ENCODE results near the gene ANGPTL7.
"Not testable (repeated sequence)": the region's sequence is repeated elsewhere in the genome, so short reads cannot be mapped to it uniquely, and the experiment has no call there.

The ANGPTL7 gene

DNA sequence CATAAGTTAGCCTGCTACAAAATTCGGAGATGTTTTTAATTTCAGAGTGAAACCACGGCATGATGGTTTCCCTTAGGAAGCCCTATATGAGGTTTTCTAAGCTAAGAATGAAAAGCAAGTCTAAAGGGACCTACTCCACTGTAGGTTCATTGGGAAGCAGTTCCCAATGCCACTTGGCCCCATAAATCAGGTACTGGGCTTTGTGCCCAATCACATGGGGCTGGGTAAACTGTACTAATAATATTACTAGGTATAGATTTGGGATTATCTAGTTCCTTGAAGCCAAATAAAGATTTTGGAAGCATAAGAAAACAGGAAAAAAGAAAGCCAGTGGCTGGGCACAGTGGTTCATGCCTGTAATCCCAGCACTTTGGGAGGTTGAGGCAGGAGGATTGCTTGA is 19.1 kb upstream of the ANGPTL7 start:
- DNase-seq = no peak

DNA sequence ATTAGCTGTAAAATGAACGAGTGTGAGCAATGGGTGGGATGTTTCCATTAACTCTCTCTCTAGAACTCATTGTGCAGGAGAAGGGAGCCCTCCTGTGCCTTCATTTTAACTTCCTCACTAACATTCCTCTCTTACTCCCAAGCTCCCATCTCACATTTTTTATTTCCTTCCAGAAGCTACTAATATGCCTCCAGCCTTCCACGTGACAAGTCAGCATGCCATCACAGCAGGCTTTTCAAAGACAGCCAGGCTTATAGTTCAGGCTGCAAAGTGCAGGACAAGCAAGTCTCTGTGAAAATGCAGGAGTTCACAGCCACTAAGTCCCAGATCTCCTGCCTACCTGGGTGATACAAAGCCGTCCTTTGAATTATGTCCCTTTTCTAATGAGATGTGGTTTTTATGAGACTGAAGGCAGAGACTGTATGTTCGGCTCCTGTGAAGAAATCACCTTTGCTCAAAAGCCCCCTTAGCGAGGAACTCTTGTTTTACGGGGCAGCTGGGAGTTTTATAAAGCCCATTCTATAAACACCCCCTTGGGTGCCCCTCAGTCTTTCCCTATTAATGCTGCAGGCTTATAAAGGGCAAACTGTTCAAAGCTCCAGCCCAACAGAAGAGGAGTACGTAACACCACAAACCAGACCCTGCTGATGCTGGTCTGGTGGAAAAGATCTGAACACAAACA is 14.8 kb upstream of the ANGPTL7 start:
- DNase-seq = no peak

DNA sequence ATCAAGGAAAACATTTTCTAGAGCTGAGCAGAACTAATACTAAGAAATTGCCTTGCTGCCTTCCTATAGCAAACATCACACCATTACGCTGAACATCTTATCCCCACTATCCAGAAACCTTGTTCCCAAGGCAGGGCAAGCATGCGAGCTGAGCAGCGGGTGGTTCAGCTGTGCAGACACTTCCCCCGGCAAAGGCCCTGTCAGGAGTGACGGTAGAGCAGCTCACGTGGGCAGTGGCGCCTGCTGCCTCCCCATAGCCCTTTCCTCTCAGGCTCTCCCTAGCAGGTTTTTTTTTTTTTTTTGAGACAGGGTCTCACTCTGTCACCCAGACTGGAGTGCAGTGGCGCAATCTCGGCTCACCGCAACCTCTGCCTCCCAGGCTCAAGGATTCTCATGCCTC is 13.7 kb upstream of the ANGPTL7 start:
- no peak for DNase-seq

DNA sequence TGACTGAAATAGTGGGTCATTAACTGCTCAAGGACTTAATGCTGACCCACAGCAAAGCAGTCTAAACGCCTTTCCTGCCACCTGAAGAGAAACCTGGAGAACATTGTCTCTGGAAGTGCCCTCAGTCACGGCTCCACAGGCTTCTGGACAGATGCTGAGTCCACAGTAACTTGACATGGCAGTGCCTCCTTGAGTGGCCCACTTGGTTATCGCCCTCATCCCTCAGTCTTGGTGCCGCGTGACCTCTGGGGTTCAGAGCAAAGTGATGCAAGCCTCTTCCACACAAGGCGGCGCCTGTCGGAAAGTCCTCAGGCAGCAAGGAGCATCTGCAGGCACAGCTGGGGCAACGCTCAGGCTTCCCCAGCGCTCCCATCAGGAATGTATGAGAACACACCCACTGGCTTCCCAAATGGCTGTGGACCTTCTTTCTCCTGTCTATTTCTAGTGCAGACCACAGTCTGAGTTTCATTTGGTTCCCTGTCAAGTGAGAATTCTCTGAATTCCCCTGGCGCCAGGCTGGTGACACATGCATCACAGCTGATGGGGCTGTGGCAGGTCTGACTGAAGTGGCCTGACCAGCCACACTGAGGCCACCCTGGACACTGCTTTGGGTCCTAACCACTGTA is 13.0 kb upstream of the ANGPTL7 start:
- no peak for DNase-seq

DNA sequence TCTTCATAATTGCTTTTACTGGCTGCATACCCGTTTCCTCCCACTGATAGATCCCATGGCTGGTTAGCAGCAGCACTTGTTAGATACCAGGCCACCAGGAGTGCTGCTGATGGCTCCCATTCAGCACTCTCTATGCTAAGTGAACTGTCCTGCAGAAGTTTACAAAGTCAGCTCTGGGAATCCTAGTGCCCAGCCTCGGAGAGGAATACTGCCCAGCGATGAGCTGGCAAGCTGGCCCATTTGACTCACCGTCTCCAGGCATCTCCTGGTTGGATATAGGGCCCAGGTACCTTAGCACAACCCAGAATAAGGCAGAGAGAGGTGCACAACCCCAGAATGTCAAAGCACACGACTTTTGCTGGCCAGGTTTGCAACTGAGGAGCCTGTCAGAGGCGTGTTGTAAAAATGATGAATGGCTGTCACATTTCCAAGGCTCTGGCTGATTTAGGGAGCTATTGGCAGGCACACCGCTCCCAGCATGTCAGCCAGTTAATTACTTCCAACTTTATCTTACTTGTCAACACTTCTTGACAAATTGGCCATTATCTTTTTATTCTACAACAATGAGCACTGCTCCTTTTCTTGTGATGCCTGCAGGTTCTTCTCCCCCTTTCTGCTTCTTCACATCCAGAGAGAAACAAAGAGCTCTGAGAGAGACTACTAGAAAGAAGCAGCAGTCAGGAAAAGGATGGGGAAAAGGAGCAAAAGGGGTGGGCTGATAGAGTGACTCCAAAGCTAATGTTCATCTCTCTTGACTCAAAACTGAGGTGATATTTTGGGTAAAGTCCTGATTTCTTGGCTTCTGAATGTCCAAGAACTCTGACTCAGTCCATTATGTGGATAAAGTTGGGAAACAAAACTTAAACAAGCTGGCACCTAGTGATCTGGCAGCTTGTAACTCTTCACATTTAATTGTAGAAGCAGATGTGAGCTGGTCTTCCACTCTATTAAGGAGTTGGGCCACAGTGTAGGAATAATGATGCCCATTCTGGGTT is 10.8 kb upstream of the ANGPTL7 start:
- no peak for DNase-seq

DNA sequence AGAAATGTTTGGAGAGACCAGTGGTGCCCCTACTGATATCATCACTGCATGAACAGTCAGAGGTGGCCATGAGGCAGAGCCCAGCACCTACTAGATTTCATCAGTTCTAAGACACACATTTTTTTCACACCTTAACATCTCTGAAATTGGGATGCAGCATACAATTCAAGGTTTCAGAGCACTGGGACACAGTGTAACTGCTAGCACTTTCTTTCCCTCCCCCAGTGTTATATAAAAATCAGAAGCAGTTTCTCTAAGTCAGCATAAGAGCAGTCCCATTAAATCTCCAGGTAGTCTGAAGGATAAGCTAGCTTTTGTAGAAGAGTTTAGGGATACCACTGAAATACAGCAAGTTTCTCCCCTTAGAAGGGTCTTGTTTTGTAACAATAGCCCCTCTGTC is 10.0 kb upstream of the ANGPTL7 start:
- no peak for DNase-seq

DNA sequence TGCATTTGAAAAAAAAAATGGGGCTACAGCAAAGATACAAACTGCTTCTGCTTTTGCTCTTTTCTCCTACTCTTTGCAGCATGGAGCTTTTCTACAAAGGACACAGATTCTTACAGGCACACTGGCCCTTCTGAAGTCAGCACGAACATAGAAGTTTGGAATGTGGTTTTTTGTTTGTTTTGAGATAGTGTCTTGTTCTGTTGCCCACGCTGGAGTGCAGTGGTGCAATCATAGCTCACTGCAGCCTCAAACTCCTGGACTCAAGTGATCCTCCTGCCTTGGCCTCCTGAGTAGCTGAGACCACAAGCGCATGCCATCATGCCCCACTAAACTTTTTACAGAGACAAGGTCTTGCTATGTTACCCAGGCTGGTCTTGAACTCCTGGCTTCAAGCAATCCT is 9.4 kb upstream of the ANGPTL7 start:
- not testable (repeated sequence) for DNase-seq

DNA sequence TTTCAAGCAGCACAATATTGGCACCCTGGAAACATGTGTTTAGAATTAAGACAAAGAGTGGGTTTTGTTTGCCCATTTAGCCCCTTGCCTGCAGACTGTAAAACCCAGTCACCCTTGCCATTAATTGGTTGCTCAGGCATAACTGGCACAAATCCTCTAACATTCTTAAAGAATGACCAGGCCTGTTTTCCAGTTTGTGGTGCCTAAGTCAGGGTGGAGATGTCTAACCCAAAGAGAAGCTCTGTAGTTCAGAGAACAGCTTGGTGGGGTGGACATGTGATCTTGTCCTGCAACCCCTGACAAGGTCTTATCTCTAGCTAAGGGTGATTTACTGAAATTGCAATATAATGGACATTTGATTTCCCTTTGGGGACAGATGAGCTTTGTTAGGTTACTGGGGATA is 8.8 kb upstream of the ANGPTL7 start:
- DNase-seq = no peak

DNA sequence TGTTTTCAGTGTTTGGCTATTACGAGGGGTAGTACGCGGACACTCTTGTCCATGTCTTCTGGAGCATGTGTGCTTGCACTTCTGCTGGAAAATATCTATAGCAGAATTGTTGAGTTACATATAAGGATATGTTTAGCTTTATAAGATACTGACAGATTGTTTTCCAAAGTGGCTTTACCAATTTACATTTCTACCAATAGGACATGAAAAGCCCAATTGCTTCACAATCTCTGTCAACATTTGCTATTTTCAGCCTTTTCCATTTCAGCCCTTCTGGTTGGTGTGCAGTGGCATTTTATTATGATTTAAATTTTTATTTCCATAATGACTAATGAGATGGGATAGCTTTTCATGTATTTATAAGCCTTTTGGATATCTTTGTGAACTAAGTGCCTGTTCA is 6.3 kb upstream of the ANGPTL7 start:
- DNase-seq = no peak

DNA sequence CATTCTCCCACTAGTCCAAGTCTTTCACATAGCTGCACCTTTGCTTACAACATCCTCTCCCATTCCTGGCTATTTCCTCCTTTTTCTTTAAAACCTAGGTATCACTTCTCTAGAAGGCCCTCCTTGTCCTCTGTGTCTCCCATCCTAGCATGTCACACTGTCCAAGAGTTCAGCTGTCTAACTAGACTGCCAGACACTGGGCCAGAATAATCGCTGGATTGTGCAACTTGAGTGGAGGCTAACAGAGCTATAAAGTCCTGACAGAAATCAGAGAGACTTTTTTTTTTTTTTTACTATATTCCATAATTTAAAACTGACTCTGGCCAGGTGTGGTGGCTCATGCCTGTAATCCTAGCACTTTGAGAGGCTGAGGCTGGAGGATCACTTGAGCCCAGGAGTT is 4.2 kb upstream of the ANGPTL7 start:
- no peak for DNase-seq

DNA sequence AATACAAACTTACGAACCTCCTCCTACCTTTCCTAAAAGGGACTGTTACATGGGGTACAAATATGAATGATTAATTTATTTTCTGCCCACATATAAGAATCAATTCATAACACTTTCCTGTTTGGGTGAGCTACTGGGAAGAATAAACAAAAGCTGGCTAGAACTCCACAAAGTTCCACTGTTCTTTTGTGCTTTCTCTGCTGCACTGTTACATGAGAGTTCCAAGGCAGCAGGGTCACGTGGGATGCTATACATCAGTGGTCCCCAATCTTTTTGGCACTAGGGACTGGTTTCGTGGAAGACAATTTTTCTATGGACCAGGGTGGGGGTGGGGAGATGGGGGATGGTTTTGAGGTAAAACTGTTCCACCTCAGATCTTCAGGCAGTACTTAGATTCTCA is 2.2 kb upstream of the ANGPTL7 start:
- DNase-seq = no peak

DNA sequence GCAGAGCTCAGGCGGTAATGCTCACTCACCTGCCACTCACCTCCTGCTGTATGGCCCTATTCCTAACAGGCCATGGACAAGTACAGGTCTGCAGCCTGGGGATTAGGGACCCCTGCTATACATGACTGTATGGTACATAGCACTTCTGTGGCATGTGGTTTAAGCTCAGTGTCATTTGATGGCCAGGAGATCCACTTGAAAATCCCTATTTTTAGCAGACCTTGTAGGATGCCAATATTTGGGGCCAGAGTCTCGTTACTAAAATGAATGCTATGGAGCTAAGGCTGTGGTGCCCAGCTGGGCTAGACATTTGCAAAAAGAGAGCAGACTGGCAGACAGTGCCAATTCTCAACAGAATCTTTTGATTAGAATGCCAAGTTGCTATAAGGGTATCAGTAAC is 1.7 kb upstream of the ANGPTL7 start:
- no peak for DNase-seq

DNA sequence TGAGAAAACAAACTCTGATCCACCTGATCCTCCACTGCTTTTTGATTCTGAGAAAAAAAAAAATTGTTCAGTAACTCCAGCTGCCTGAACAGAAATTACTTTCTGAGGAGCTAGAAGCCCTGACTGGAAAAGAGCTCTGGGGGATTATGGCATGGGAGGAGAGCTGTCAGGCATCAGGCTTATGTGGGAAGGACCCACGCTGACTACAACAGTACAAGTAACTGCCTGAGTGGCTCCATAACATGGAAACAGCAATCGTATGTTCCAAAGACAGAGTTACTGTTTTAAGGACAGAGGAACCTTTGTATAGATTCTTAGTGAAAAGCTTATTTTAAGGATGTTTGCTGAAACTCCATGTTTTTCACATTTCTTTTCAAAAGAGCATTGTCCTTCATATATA is 1.2 kb upstream of the ANGPTL7 start:
- DNase-seq = no peak

DNA sequence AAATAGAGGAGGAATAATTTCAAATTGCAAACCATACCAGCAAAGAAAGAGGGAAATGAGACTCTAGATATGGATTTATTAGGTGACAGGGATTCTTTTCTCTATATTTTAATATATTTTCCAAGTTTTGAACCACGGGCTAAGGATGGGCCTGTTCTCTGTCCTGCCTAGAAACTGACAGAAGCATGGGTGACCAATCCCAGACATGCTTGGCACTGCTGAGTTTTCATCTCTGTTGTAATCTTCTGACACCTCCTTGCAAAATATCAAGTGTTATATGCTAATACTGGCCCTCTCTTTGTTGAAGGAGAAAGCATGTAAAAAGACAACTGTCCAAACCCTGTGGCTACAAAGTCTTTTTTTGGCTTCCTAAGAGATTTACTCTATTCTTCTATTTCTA is 774 bp upstream of the ANGPTL7 start:
- no peak for DNase-seq

DNA sequence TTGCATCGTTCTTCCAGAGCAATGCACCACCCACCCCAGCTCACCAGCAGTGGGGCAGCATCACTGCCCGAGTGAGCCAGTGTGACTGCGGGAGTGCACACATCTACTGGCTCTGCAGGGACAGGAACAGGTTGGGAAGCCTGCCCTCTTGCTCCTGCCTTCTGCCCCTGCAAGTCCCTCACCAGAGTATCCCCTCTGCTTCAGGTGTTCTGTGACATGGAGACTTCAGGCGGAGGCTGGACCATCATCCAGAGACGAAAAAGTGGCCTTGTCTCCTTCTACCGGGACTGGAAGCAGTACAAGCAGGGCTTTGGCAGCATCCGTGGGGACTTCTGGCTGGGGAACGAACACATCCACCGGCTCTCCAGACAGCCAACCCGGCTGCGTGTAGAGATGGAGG is 4.2 kb downstream of the ANGPTL7 start:
- DNase-seq = no peak

DNA sequence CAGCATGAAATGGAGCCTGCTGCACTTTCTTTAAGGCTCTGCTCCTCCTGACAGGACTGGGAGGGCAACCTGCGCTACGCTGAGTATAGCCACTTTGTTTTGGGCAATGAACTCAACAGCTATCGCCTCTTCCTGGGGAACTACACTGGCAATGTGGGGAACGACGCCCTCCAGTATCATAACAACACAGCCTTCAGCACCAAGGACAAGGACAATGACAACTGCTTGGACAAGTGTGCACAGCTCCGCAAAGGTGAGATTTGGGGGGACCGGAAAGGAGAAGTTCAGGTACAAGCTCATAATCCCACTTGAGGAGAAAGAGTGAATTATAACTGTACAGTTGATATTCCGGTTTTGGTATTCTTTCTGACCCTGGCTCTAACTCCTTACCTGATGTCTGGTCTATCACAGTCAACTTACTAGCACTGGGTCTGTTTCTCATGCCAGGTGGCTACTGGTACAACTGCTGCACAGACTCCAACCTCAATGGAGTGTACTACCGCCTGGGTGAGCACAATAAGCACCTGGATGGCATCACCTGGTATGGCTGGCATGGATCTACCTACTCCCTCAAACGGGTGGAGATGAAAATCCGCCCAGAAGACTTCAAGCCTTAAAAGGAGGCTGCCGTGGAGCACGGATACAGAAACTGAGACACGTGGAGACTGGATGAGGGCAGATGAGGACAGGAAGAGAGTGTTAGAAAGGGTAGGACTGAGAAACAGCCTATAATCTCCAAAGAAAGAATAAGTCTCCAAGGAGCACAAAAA is 5.4 kb downstream of the ANGPTL7 start:
- no peak for DNase-seq

DNA sequence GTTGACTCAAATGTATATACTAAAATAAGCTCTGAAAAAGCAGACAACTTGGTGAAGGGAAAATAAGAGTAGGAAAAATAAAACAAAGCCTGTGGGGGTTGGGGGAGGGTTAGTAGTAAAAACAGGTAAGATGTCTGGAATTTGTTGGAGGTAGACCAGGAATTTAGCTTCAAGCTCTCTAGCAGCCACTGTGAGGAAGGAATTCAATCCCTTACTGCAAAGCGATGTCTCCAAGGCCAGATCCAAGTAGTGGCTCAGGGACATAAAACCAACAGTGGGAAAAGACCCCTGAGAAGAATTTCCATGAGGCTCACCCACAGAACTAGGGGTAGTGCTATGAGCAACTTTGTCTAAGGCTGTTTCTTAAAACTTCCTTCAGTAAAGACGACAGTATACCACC is 7.8 kb downstream of the ANGPTL7 start:
- no peak for DNase-seq

DNA sequence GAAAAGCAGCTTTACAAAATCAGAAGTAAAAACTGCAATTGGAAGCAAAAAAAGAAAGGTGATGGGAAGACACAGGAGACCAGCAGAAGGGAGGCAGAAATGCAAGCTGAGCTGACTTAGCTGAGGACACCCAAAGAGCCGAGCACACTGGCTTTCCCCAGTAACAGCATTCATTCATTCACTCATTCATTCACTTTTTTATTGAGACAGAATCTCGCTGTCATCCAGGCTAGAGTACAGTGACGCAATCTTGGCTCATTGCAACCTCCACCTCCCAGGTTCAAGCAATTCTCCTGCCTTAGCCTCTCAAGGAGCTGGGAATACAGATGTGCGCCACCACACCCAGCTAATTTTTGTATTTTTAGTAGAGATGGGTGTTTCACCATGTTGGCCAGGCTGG is 8.2 kb downstream of the ANGPTL7 start:
- no peak for DNase-seq

DNA sequence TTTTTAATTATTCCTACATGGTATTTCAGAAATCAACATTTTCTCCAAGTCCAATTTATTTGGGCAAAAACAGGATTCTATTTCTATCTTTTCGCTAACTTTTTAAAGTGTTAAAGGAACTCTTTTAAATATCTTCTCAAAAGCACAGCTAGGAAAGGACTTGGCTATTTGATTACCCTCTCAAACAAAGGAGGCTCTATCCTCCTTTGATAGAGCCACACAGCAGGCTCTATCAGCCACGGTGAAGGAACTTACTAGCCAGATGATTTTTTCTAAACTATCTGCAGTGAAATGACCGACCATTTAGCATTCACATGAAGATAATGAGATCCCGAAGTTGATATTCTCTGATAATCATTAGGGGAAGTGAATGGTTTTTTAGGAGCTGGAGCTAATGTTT is 9.1 kb downstream of the ANGPTL7 start:
- no peak for DNase-seq

DNA sequence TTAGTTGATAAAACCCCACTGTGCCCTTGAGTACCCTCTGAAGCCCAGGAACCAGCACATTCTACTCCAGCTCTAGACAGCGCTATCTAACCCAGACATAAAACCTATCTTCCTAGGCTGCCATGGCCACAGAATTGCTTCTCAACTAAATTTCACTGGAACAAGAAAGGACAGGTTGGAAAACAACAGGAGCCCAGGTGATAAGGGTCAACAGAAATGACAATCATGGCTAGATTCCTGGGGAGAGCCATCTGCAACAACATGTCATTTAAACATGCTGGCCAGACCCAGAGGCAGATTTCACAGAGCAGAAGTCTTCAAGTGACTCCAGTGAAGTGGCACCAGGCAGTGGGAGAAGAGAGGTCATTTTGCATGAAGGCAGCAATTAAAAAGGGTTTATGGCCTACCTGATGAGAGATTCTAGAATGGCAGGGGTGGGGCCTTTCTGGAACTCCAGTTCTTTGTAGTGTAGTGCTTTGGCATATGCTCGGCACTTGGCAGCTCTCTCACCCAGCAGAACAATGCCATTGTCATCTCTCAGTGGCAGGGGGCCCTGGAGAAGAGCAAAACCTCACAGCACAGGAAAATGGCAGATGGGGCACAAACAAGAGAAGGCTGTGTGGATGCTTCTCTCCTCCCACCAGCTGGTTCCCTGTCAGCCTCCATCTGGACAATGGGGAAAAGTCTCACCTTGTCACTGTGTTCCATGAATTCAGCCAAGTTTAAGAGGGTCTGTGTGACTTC is 9.9 kb downstream of the ANGPTL7 start:
- DNase-seq = peak; percentile 40

DNA sequence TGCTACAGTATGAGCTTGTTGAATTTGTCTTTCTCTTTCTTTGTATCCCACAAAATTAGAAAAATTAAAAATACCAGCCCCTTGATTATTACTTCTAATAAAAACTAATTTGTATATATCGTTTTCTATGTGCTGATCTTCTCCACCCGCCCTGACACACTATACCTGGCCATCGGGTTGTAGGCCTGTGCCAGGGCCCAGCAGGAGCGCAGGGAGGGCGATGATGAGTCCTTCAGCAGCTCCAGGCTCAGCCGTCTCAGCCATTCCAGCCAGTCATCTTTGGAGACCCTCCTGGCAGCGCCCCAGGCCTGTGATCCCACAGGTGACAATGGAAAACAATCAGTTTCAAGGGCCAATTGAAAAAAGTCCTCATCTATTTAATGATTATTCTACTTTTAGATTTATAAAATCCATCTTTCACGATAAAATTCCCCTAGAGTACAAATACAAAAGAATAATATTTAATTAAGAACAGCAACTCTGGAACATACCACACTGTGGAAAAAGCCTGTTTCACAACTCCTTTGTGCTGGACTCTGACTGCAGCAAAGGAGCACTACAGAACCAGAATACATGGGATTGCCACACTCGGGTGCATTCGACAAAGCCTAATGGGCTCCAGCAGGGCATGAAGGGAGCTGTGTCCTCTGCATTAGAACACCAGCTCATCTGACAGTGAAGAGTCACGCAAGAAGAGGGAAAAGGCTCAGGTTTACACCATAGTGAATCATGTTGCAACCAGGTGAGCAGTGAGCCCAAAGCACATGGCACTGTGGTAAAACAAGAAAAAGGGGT is 15.4 kb downstream of the ANGPTL7 start:
- DNase-seq = no peak
